H1 (cell line): ENCODE results near the gene BOLA3. TPM values are rescaled to one million over a fixed set of nuclear protein-coding genes. Genes with fewer than 3 reads are reported as not detected.
"Not testable (repeated sequence)": the region's sequence is repeated elsewhere in the genome, so short reads cannot be mapped to it uniquely, and the experiment has no call there.

ENCODE experiments used
- CTCF ChIA-PET: fragments of 300-600 bp; sonication (Branson Sonifier 250); formaldehyde crosslinking; loops from one replicate; lab custom pipeline; 2021; ENCODE audit not compliant: partially characterized antibody; lab: Charles Lee
- POLR2A ChIA-PET: fragments of 300-600 bp; sonication (Branson Sonifier 250); formaldehyde crosslinking; loops from one replicate; lab custom pipeline; 2021; ENCODE audit warnings: inconsistent platforms; ENCODE audit not compliant: partially characterized antibody; lab: Charles Lee
- DNase-seq, 2 experiments: peaks; one replicate each; pipeline versions ENCODE4 v3.0.0 to v3.0.0-alpha.2; 2010 to 2022; ENCODE audit warnings: low spot score in 2 of 2, low read depth in 1 of 2, mixed read lengths in 1 of 2
- FAIRE-seq: peaks from 2 replicates; lab custom pipeline; 2011; peaks lifted over from hg19 to GRCh38; lab: Jason Lieb, UNC
- H2AFZ ChIP-seq: 2 replicates; pipeline ENCODE4 v1.8.1; 2012; ENCODE audit warnings: low read length, inconsistent platforms
- H2AK5ac ChIP-seq: 2 replicates; pipeline ENCODE4 v1.6.1; 2013; ENCODE audit warnings: low read depth, low read length
- H2BK120ac ChIP-seq: replicated peaks from 2 replicates; pipeline ENCODE3; 2013; ENCODE audit warnings: low read depth, low read length, inconsistent platforms
- H2BK12ac ChIP-seq: 2 replicates; pipeline ENCODE4 v1.6.1; 2013; ENCODE audit warnings: low read depth, low read length
- H2BK15ac ChIP-seq: 2 replicates; pipeline ENCODE4 v1.6.1; 2013; ENCODE audit warnings: low read length
- H2BK20ac ChIP-seq: 2 replicates; pipeline ENCODE4 v1.6.1; 2013; ENCODE audit warnings: low read length
- H2BK5ac ChIP-seq: 2 replicates; pipeline ENCODE4 v1.6.1; 2013; ENCODE audit warnings: low read depth, low read length
- H3K14ac ChIP-seq: 2 replicates; pipeline ENCODE4 v1.6.1; 2013; ENCODE audit warnings: inconsistent platforms; ENCODE audit not compliant: insufficient read length
- H3K18ac ChIP-seq: 2 replicates; pipeline ENCODE4 v1.6.1; 2013; ENCODE audit warnings: low read length; ENCODE audit errors: extremely low read depth
- H3K23ac ChIP-seq: 2 replicates; pipeline ENCODE4 v1.6.1; 2013; ENCODE audit warnings: inconsistent platforms; ENCODE audit not compliant: insufficient read length
- H3K23me2 ChIP-seq: 2 replicates; pipeline ENCODE4 v1.6.1; 2013; ENCODE audit warnings: low read depth, low read length
- H3K27ac ChIP-seq: 2 replicates; pipeline ENCODE4 v1.6.1; 2011; ENCODE audit warnings: low read depth, low read length, inconsistent platforms
- H3K27me3 ChIP-seq, 4 experiments: replicated peaks in 1 of 4; 1 replicate in 1 of 4; 2 replicates in 3 of 4; pipeline versions ENCODE4 v1.6.1 to v1.8.1; 2011 to 2013; ENCODE audit warnings: low read length in 3 of 4, mild to moderate bottlenecking in 3 of 4, inconsistent platforms in 2 of 4, mixed read lengths in 2 of 4, moderate library complexity in 1 of 4; ENCODE audit not compliant: control insufficient read depth in 3 of 4, insufficient read depth in 3 of 4; ENCODE audit errors: extremely low read depth in 1 of 4
- H3K36me3 ChIP-seq, 4 experiments: 2 replicates each; pipeline versions ENCODE4 v1.6.1 to v1.8.1; 2011 to 2013; ENCODE audit warnings: mild to moderate bottlenecking in 4 of 4, low read length in 3 of 4, moderate library complexity in 2 of 4, control low read depth in 1 of 4, inconsistent platforms in 1 of 4; ENCODE audit not compliant: insufficient read depth in 4 of 4, control insufficient read depth in 2 of 4
- H3K4ac ChIP-seq: replicated peaks from 2 replicates; pipeline ENCODE3; 2013; ENCODE audit warnings: low read length, low read depth, mixed read lengths, inconsistent platforms; ENCODE audit not compliant: insufficient read length
- H3K4me1 ChIP-seq, 4 experiments: replicated peaks in 1 of 4; 1 replicate in 1 of 4; 2 replicates in 3 of 4; pipeline versions ENCODE4 v1.6.1 to v1.8.1; 2011 to 2013; ENCODE audit warnings: low read length in 3 of 4, inconsistent platforms in 2 of 4, mixed read lengths in 1 of 4; ENCODE audit not compliant: insufficient read depth in 4 of 4, control insufficient read depth in 3 of 4
- H3K4me2 ChIP-seq, 2 experiments: 2 replicates each; pipeline versions ENCODE4 v1.6.1 to v1.8.1; 2011 to 2013; ENCODE audit warnings: low read depth in 2 of 2, low read length in 2 of 2, control low read depth in 1 of 2, inconsistent platforms in 1 of 2, mild to moderate bottlenecking in 1 of 2; ENCODE audit not compliant: insufficient read depth in 1 of 2
- H3K4me3 ChIP-seq, 4 experiments: fragments of 200-600, 300-600 bp in 1 of 4; sonication (generic), shearing (Covaris generic), sonication (Bioruptor Twin) in 1 of 4; 2 replicates each; pipeline versions ENCODE4 v1.5.1 to v1.8.1; 2011 to 2016; ENCODE audit warnings: low read length in 4 of 4, low read depth in 3 of 4, control low read depth in 2 of 4, inconsistent platforms in 2 of 4, mild to moderate bottlenecking in 2 of 4, mixed read lengths in 1 of 4, moderate library complexity in 1 of 4; ENCODE audit not compliant: insufficient read depth in 2 of 4; ENCODE audit errors: extremely low read depth in 1 of 4
- H3K56ac ChIP-seq: replicated peaks from 2 replicates; pipeline ENCODE3; 2013; ENCODE audit warnings: low read depth, mild to moderate bottlenecking, mixed read lengths, low read length, inconsistent platforms; ENCODE audit not compliant: insufficient read length
- H3K79me1 ChIP-seq: 2 replicates; pipeline ENCODE4 v1.6.1; 2013; ENCODE audit warnings: low read depth, low read length, control low read depth
- H3K79me2 ChIP-seq, 2 experiments: 2 replicates each; pipeline versions ENCODE4 v1.6.1 to v1.8.1; 2012 to 2013; ENCODE audit warnings: low read length in 2 of 2, mild to moderate bottlenecking in 2 of 2, inconsistent platforms in 1 of 2; ENCODE audit not compliant: insufficient read depth in 2 of 2, control insufficient read depth in 1 of 2
- H3K9ac ChIP-seq, 4 experiments: replicated peaks in 1 of 4; 1 replicate in 1 of 4; 2 replicates in 3 of 4; pipeline versions ENCODE4 v1.6.1 to v1.8.1; 2011 to 2013; ENCODE audit warnings: low read depth in 3 of 4, low read length in 3 of 4, control low read depth in 2 of 4, mild to moderate bottlenecking in 2 of 4, moderate library complexity in 2 of 4, inconsistent platforms in 1 of 4; ENCODE audit errors: extremely low read depth in 1 of 4
- H3K9me3 ChIP-seq, 2 experiments: 2 replicates each; pipeline versions ENCODE4 v1.6.1 to v1.8.1; 2012 to 2013; ENCODE audit warnings: mild to moderate bottlenecking in 2 of 2, moderate library complexity in 2 of 2, control low read depth in 1 of 2, inconsistent platforms in 1 of 2, low read depth in 1 of 2, low read length in 1 of 2, mixed read lengths in 1 of 2; ENCODE audit not compliant: insufficient read depth in 2 of 2
- H4K20me1 ChIP-seq, 2 experiments: replicated peaks in 1 of 2; 2 replicates each; pipeline versions ENCODE3 to v1.8.1; 2011 to 2013; ENCODE audit warnings: inconsistent platforms in 2 of 2, low read length in 2 of 2, mild to moderate bottlenecking in 1 of 2; ENCODE audit not compliant: insufficient read depth in 2 of 2, control insufficient read depth in 1 of 2
- H4K5ac ChIP-seq: 2 replicates; pipeline ENCODE4 v1.6.1; 2013; ENCODE audit warnings: low read length, low read depth, mixed read lengths, inconsistent platforms; ENCODE audit not compliant: insufficient read length
- H4K8ac ChIP-seq: 2 replicates; pipeline ENCODE4 v1.8.0; 2013; ENCODE audit warnings: mild to moderate bottlenecking, moderate library complexity, low read length, inconsistent platforms; ENCODE audit not compliant: insufficient read depth; ENCODE audit errors: extremely low read depth
- H4K91ac ChIP-seq: replicated peaks from 2 replicates; pipeline ENCODE3; 2013; ENCODE audit warnings: low read length, mixed read lengths, inconsistent platforms; ENCODE audit not compliant: insufficient read length
- WGBS, 2 experiments: shearing (Covaris generic) in 1 of 2; methylation state at CpG; one replicate each; pipeline versions ENCODE4 v1.1.6 to v1.1.7; 2013 to 2015; ENCODE audit warnings: low lambda C conversion rate in 2 of 2, mixed read lengths in 2 of 2, inconsistent platforms in 1 of 2, low coverage in 1 of 2, missing lambda C conversion rate in 1 of 2; ENCODE audit not compliant: insufficient replicate concordance in 2 of 2, insufficient coverage in 1 of 2, insufficient read length in 1 of 2; ENCODE audit errors: extremely low coverage in 1 of 2, missing lambda C conversion rate in 1 of 2; 5-methylcytosine and 5-hydroxymethylcytosine counted together
- polyA plus RNA-seq, 7 experiments: library from polyadenylated mRNA; depleted of rRNA in 3 of 7; stranded (reverse) in 5 of 7; unstranded in 2 of 7; fragments of >200 nt in 5 of 7; fragments of 200-250 nt in 2 of 7; gene quantifications; 1 replicate in 5 of 7; 2 replicates in 1 of 7; 4 replicates in 1 of 7; pipeline versions ENCODE4 v1.2.1 to v1.2.3, GENCODE V29; 2011 to 2013; ENCODE audit warnings: missing spikeins in 2 of 7, mixed read lengths in 2 of 7
- total RNA-seq: library from RNA; stranded (reverse); fragmentation: NEBNext Ultra II Directional; extraction: Animal tissue kit (Norgen Biotek cat#: 25700); gene quantifications from 2 replicates; pipeline ENCODE4 v1.2.1, GENCODE V29; 2021

Gene BOLA3
- total and polyA plus RNA-seq, 2 of the 8 experiments (the other 6 are each of a cell fraction or from before 2014, with no cell fraction given): 46.1 to 67.3 TPM

DNA sequence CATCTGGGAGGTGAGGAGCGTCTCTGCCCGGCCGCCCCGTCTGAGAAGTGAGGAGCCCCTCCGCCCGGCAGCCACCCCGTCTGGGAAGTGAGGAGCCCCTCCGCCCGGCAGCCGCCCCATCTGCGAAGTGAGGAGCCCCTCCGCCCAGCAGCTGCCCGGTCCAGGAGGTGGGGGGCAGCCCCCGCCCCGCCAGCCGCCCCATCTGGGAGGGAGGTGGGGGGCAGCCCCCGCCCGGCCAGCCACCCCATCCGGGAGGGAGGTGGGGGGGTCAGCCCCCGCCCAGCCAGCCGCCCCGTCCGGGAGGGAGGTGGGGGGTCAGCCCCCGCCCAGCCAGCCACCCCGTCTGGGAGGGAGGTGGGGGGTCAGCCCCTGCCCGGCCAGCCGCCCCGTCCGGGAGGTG is 23.8 kb downstream of the BOLA3 start:
- H3K18ac ChIP-seq, FAIRE-seq, H3K4me1 ChIP-seq, H4K8ac ChIP-seq, H3K79me2 ChIP-seq, H4K20me1 ChIP-seq, CTCF ChIA-PET, H2BK15ac ChIP-seq, H4K91ac ChIP-seq, H3K27ac ChIP-seq, H2BK20ac ChIP-seq, H3K4me2 ChIP-seq, H3K36me3 ChIP-seq, POLR2A ChIA-PET, H4K5ac ChIP-seq, H3K23me2 ChIP-seq, H2AFZ ChIP-seq, H3K56ac ChIP-seq, H3K14ac ChIP-seq, H2BK12ac ChIP-seq, H3K27me3 ChIP-seq, H2AK5ac ChIP-seq, H3K4me3 ChIP-seq, H3K79me1 ChIP-seq, H3K23ac ChIP-seq, H3K4ac ChIP-seq, H2BK120ac ChIP-seq, H3K9ac ChIP-seq, DNase-seq, H2BK5ac ChIP-seq: not testable (repeated sequence)
- H3K9me3 ChIP-seq: peaks cover 10 to 28% of the 10 kb centered on the region in 2 experiments; a peak in 3 of 4 replicates
- WGBS, 2 experiments: no CpG with 5 or more reads among the region's 29 CpGs

DNA sequence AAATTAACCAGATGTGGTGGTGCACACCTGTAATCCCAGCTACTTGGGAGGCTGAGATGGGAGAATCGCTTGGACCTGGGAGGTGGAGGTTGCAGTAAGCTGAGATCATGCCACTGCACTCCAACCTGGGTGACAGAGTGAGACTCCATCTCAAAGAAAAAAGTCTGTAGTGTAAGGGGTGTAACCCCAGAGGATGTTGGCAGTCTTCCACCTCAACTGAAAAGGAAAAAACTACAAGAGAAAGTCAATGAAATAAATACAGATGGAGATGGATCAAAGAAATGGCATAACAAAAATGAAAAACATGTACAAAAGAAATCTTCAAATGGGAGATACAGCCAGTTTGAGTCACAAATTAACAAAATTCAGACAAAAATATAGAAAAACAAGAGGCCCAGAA is 25.9 kb downstream of the BOLA3 start:
- H4K91ac ChIP-seq, H3K4me2 ChIP-seq, H3K23me2 ChIP-seq, H3K27me3 ChIP-seq, H4K5ac ChIP-seq, FAIRE-seq, H2BK120ac ChIP-seq, H3K4ac ChIP-seq, H4K8ac ChIP-seq, H3K23ac ChIP-seq, H3K4me1 ChIP-seq, DNase-seq, H3K27ac ChIP-seq, H2AK5ac ChIP-seq, H3K79me2 ChIP-seq, H2BK5ac ChIP-seq, H3K36me3 ChIP-seq, H3K79me1 ChIP-seq, H2BK12ac ChIP-seq, H3K4me3 ChIP-seq, H2BK15ac ChIP-seq, H3K14ac ChIP-seq, H4K20me1 ChIP-seq, H2AFZ ChIP-seq, H3K9ac ChIP-seq, H3K18ac ChIP-seq, H2BK20ac ChIP-seq, H3K56ac ChIP-seq: not testable (repeated sequence)
- POLR2A ChIA-PET: interaction anchor here (1.1 kb wide), 1 partner anchor 29 kb away, joined by 5 read pairs; no protein-coding TSS in a partner anchor
- H3K9me3 ChIP-seq: peaks cover 10 to 28% of the 10 kb centered on the region in 2 experiments; a peak in 3 of 4 replicates
- CTCF ChIA-PET: interaction anchor here (1.0 to 2.7 kb wide), 5 partner anchors 11 to 293 kb away, joined by 3 to 19 read pairs (median 3); partner anchors contain the start of gene STAMBP
- WGBS, 2 experiments: 92% methylated on average over 1 of the region's 1 CpG; no CpG with 5 or more reads in 1 of the 2 experiments
